Measurements from ENCODE around the gene MYH10.

Gene MYH10

GRCh38 chr17:8644507-8644902 lies 14.0 kb upstream of the MYH10 start:
- peaks cover 8% of the 10 kb centered on the region for H3K27me3 ChIP-seq (ENCODE audit: insufficient read depth, low read length, poor library complexity)
- H4K20me1 ChIP-seq (ENCODE audit: insufficient read depth, low read length): no peaks in the 10 kb centered on the region
- no peaks in the 10 kb centered on the region for H3K4me1 ChIP-seq (ENCODE audit: insufficient read depth, low read length)
- no peaks in the 10 kb centered on the region for H3K79me2 ChIP-seq (ENCODE audit: insufficient read depth, low read length)
- no peak overlapping the region for H3K4me2 ChIP-seq (ENCODE audit: insufficient read depth, low read length)
- no peak for TF ChIP-seq CTCF (IDR thresholded peaks at IDR 0.05; ENCODE audit: borderline replicate concordance, extremely low read depth, low read length, poor library complexity, severe bottlenecking)
- no peak for TF ChIP-seq EZH2 (IDR thresholded peaks at IDR 0.05; ENCODE audit: borderline replicate concordance, low read depth, low read length, severe bottlenecking)
- ATAC-seq (ENCODE audit: insufficient read depth, low read depth): no peak
- no peaks in the 10 kb centered on the region for H3K9me3 ChIP-seq (ENCODE audit: insufficient read depth, low read length, severe bottlenecking)
- H3K4me3 ChIP-seq (ENCODE audit: low read depth in 1 of 2, low read length in 2 of 2): no peak overlapping the region
- H3K27ac ChIP-seq (ENCODE audit: low read length): no peak overlapping the region
- DNase-seq: no peak
- H3K36me3 ChIP-seq (ENCODE audit: insufficient read depth, low read length): no peaks in the 10 kb centered on the region
- H3K9ac ChIP-seq (ENCODE audit: low read depth, low read length): no peak overlapping the region
- H2AFZ ChIP-seq (ENCODE audit: low read depth, low read length): no peak overlapping the region

DNA sequence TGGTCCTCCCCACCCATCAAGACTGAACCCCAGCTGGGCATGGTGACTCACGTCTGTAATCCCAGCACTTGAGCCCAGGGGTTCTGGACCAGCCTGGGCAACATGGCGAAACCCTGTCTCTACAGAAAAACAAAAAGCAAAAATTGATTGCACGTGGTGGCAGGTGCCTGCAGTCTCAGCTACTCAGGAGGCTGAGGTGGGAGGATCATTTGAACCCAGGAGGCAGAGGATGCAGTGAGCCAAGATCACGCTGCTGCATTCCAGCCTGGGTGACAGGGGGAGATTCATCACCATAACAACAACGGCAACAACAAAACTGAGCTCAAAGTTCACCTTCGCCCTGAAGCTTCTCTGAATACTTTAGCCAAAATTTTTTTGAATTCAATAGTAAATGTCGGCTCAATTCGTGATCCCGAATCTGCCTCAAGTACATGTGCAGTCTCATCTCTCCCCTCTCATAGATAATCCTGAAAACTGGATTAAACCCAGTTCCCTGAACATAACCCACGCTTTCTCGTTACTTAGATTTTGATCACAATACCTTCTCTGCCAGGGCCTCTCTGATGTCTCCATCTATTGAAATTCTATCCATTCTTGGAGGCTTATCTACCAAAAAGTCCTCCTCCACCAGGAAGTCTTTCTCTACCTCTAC lies 13.5 kb upstream of the MYH10 start:
- DNase-seq (no peak), ATAC-seq (ENCODE audit: insufficient read depth, low read depth) (no peak)
- peaks cover 10% of the 10 kb centered on the region for H3K27me3 ChIP-seq (ENCODE audit: insufficient read depth, low read length, poor library complexity)
- no peak overlapping the region for H3K4me3 ChIP-seq (ENCODE audit: low read depth in 1 of 2, low read length in 2 of 2)
- no peaks in the 10 kb centered on the region for H3K36me3 ChIP-seq (ENCODE audit: insufficient read depth, low read length)
- no peak overlapping the region for H3K9ac ChIP-seq (ENCODE audit: low read depth, low read length)
- no peaks in the 10 kb centered on the region for H4K20me1 ChIP-seq (ENCODE audit: insufficient read depth, low read length)
- no peak overlapping the region for H3K27ac ChIP-seq (ENCODE audit: low read length)
- no peak overlapping the region for H2AFZ ChIP-seq (ENCODE audit: low read depth, low read length)
- H3K9me3 ChIP-seq (ENCODE audit: insufficient read depth, low read length, severe bottlenecking): no peaks in the 10 kb centered on the region
- H3K4me1 ChIP-seq (ENCODE audit: insufficient read depth, low read length): no peaks in the 10 kb centered on the region
- no peak overlapping the region for H3K4me2 ChIP-seq (ENCODE audit: insufficient read depth, low read length)
- TF ChIP-seq EZH2 (IDR thresholded peaks at IDR 0.05; ENCODE audit: borderline replicate concordance, low read depth, low read length, severe bottlenecking) (no peak), CTCF (IDR thresholded peaks at IDR 0.05; ENCODE audit: borderline replicate concordance, extremely low read depth, low read length, poor library complexity, severe bottlenecking) (no peak)
- no peaks in the 10 kb centered on the region for H3K79me2 ChIP-seq (ENCODE audit: insufficient read depth, low read length)

DNA sequence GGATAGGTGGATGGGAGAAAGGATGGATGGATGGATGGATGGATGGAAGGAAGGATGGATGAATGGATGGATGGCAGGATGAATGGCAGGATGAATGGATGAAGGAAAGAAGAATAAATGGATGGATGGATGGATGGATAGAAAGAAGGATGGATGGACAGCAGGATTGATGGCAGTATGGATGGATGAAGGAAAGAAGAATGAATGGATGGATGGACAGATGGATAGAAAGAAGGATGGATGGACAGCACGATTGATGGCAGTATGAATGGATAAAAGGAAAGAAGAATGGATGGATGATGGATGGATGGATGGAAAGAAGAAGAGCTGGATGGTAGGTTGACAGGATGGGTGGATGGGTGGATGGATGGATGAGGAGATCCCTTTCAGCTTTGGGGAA lies 9.2 kb upstream of the MYH10 start:
- Histone ChIP-seq H2AFZ (ENCODE audit: low read depth, low read length) (no peak overlapping the region), H4K20me1 (ENCODE audit: insufficient read depth, low read length) (no peaks in the 10 kb centered on the region), H3K27me3 (ENCODE audit: insufficient read depth, low read length, poor library complexity) (peaks cover 13% of the 10 kb centered on the region), H3K9me3 (ENCODE audit: insufficient read depth, low read length, severe bottlenecking) (no peaks in the 10 kb centered on the region), H3K27ac (ENCODE audit: low read length) (no peak overlapping the region), H3K4me2 (ENCODE audit: insufficient read depth, low read length) (no peak overlapping the region), H3K4me3 (ENCODE audit: low read depth in 1 of 2, low read length in 2 of 2) (no peak overlapping the region), H3K4me1 (ENCODE audit: insufficient read depth, low read length) (no peaks in the 10 kb centered on the region), H3K79me2 (ENCODE audit: insufficient read depth, low read length) (no peaks in the 10 kb centered on the region), H3K36me3 (ENCODE audit: insufficient read depth, low read length) (no peaks in the 10 kb centered on the region), H3K9ac (ENCODE audit: low read depth, low read length) (no peak overlapping the region)
- TF ChIP-seq CTCF (IDR thresholded peaks at IDR 0.05; ENCODE audit: borderline replicate concordance, extremely low read depth, low read length, poor library complexity, severe bottlenecking): no peak
- no peak for TF ChIP-seq EZH2 (IDR thresholded peaks at IDR 0.05; ENCODE audit: borderline replicate concordance, low read depth, low read length, severe bottlenecking)
- ATAC-seq (ENCODE audit: insufficient read depth, low read depth): no peak
- DNase-seq: no peak

Data from DND-41 (cell line).